SK-N-SH treated with all-trans-retinoic acid at 6 μM for 48 hours (cell line): ENCODE data around the gene NTSR1.

Source experiments
- ATAC-seq: fragments of 200-7000 bp; cut with Tn5 transposase; 3 replicates; pipeline ENCODE4 v1.9.1; 2020; ENCODE audit warnings: mild to moderate bottlenecking, moderate library complexity
- ARNTL ChIP-seq: fragments of 450-650 bp; formaldehyde crosslinking; IDR thresholded peaks from 2 replicates; pipeline ENCODE4 v1.5.0; 2020; ENCODE audit warnings: low read depth, mild to moderate bottlenecking, moderate library complexity, borderline replicate concordance
- BACH2 ChIP-seq: fragments of 250-450 bp; sonication (Bioruptor Pico); IDR thresholded peaks from 2 replicates; pipeline ENCODE4 v1.9.0; 2021; ENCODE audit warnings: mild to moderate bottlenecking, borderline replicate concordance
- CSRNP3 ChIP-seq: fragments of 250-450 bp; sonication (Bioruptor Pico); IDR thresholded peaks from 2 replicates; pipeline ENCODE4 v1.5.1; 2021; ENCODE audit warnings: mild to moderate bottlenecking, moderate library complexity
- ESRRG ChIP-seq: fragments of 250-450 bp; sonication (Bioruptor Pico); IDR thresholded peaks from 2 replicates; pipeline ENCODE4 v1.6.1; 2021; ENCODE audit warnings: mild to moderate bottlenecking
- GLIS3 ChIP-seq: fragments of 250-450 bp; sonication (Bioruptor Pico); IDR thresholded peaks from 2 replicates; pipeline ENCODE4 v1.5.0; 2020; ENCODE audit warnings: mild to moderate bottlenecking, moderate library complexity
- OSR1 ChIP-seq: fragments of 250-450 bp; sonication (Bioruptor Pico); IDR thresholded peaks from 2 replicates; pipeline ENCODE4 v1.8.0; 2022; ENCODE audit warnings: moderate library complexity, mild to moderate bottlenecking, inconsistent platforms
- PPARA ChIP-seq: fragments of 250-450 bp; sonication (Bioruptor Pico); IDR thresholded peaks from 2 replicates; pipeline ENCODE4 v1.5.0; 2020; ENCODE audit warnings: mild to moderate bottlenecking, borderline replicate concordance
- RARB ChIP-seq: fragments of 250-450 bp; sonication (Bioruptor Pico); IDR thresholded peaks from 2 replicates; pipeline ENCODE4 v1.8.0; 2021; ENCODE audit warnings: mild to moderate bottlenecking, moderate library complexity
- SNAI2 ChIP-seq: fragments of 250-450 bp; sonication (Bioruptor Pico); IDR thresholded peaks from 2 replicates; pipeline ENCODE4 v1.5.0; 2020; ENCODE audit warnings: mild to moderate bottlenecking, moderate library complexity
- TOX ChIP-seq: fragments of 250-450 bp; sonication (Bioruptor Pico); IDR thresholded peaks from 2 replicates; pipeline ENCODE4 v1.8.0; 2021; ENCODE audit warnings: mild to moderate bottlenecking, moderate library complexity, borderline replicate concordance
- TSHZ2 ChIP-seq: fragments of 250-450 bp; sonication (Bioruptor Pico); IDR thresholded peaks from 2 replicates; pipeline ENCODE4 v1.5.0; 2020; ENCODE audit warnings: mild to moderate bottlenecking, moderate library complexity
- ZC3H10 ChIP-seq: fragments of 250-450 bp; sonication (Bioruptor Pico); IDR thresholded peaks from 2 replicates; pipeline ENCODE4 v1.5.1; 2021; ENCODE audit warnings: mild to moderate bottlenecking, moderate library complexity
- ZFP30 ChIP-seq: fragments of 450-650 bp; formaldehyde crosslinking; IDR thresholded peaks from 2 replicates; pipeline ENCODE4 v1.5.0; 2022; ENCODE audit warnings: mild to moderate bottlenecking, moderate library complexity
- ZNF565 ChIP-seq: fragments of 450-650 bp; formaldehyde crosslinking; conservative IDR thresholded peaks from 2 replicates; pipeline ENCODE4 v1.5.0; 2020; ENCODE audit warnings: low read depth, mild to moderate bottlenecking, moderate library complexity
- ZNF70 ChIP-seq: fragments of 450-650 bp; formaldehyde crosslinking; IDR thresholded peaks from 2 replicates; pipeline ENCODE4 v1.5.0; 2020; ENCODE audit warnings: mild to moderate bottlenecking, moderate library complexity
- TF ChIP-seq, protein P1 (sequence below): fragments of 250-450 bp; sonication (Bioruptor Pico); IDR thresholded peaks from 2 replicates; pipeline ENCODE4 v1.8.0; 2020; ENCODE audit warnings: mild to moderate bottlenecking, moderate library complexity, borderline replicate concordance
- TF ChIP-seq, protein P2 (sequence below): fragments of 250-450 bp; sonication (Bioruptor Pico); IDR thresholded peaks from 2 replicates; pipeline ENCODE4 v1.8.0; 2021; ENCODE audit warnings: low read depth, mild to moderate bottlenecking, moderate library complexity, borderline replicate concordance
- TF ChIP-seq, protein P3 (sequence below): fragments of 250-450 bp; sonication (Bioruptor Pico); IDR thresholded peaks from 2 replicates; pipeline ENCODE4 v1.5.1; 2020; ENCODE audit warnings: low read depth, mild to moderate bottlenecking, moderate library complexity

Gene NTSR1

GRCh38 chr20:62741191-62741691 is 32.6 kb downstream of the NTSR1 start (continued):
- TF ChIP-seq BACH2 (CRISPR knock-in tag) (no peak), ZC3H10 (CRISPR knock-in tag) (no peak), GLIS3 (CRISPR knock-in tag) (no peak), ARNTL (no peak)
- TF ChIP-seq, protein P1, sequence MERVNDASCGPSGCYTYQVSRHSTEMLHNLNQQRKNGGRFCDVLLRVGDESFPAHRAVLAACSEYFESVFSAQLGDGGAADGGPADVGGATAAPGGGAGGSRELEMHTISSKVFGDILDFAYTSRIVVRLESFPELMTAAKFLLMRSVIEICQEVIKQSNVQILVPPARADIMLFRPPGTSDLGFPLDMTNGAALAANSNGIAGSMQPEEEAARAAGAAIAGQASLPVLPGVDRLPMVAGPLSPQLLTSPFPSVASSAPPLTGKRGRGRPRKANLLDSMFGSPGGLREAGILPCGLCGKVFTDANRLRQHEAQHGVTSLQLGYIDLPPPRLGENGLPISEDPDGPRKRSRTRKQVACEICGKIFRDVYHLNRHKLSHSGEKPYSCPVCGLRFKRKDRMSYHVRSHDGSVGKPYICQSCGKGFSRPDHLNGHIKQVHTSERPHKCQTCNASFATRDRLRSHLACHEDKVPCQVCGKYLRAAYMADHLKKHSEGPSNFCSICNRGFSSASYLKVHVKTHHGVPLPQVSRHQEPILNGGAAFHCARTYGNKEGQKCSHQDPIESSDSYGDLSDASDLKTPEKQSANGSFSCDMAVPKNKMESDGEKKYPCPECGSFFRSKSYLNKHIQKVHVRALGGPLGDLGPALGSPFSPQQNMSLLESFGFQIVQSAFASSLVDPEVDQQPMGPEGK: no peak

GRCh38 chr20:62741701-62742491 is 33.3 kb downstream of the NTSR1 start:
- no peak for ATAC-seq
- TF ChIP-seq, protein P2, sequence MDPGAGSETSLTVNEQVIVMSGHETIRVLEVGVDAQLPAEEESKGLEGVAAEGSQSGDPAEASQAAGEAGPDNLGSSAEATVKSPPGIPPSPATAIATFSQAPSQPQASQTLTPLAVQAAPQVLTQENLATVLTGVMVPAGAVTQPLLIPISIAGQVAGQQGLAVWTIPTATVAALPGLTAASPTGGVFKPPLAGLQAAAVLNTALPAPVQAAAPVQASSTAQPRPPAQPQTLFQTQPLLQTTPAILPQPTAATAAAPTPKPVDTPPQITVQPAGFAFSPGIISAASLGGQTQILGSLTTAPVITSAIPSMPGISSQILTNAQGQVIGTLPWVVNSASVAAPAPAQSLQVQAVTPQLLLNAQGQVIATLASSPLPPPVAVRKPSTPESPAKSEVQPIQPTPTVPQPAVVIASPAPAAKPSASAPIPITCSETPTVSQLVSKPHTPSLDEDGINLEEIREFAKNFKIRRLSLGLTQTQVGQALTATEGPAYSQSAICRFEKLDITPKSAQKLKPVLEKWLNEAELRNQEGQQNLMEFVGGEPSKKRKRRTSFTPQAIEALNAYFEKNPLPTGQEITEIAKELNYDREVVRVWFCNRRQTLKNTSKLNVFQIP (CRISPR knock-in tag): no peak
- TF ChIP-seq PPARA (CRISPR knock-in tag) (no peak), TSHZ2 (CRISPR knock-in tag) (no peak), GLIS3 (CRISPR knock-in tag) (no peak), OSR1 (CRISPR knock-in tag) (no peak), RARB (CRISPR knock-in tag) (no peak), CSRNP3 (CRISPR knock-in tag) (no peak), BACH2 (CRISPR knock-in tag) (no peak), ZFP30 (CRISPR knock-in tag) (no peak), TOX (CRISPR knock-in tag) (no peak), ZNF565 (CRISPR knock-in tag) (no peak), ESRRG (CRISPR knock-in tag) (no peak), ZNF70 (no peak), SNAI2 (CRISPR knock-in tag) (no peak), ZC3H10 (CRISPR knock-in tag) (no peak)
- TF ChIP-seq, protein P1: no peak
- TF ChIP-seq, protein P3, sequence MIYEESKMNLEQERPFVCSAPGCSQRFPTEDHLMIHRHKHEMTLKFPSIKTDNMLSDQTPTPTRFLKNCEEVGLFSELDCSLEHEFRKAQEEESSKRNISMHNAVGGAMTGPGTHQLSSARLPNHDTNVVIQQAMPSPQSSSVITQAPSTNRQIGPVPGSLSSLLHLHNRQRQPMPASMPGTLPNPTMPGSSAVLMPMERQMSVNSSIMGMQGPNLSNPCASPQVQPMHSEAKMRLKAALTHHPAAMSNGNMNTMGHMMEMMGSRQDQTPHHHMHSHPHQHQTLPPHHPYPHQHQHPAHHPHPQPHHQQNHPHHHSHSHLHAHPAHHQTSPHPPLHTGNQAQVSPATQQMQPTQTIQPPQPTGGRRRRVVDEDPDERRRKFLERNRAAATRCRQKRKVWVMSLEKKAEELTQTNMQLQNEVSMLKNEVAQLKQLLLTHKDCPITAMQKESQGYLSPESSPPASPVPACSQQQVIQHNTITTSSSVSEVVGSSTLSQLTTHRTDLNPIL (CRISPR knock-in tag): no peak
- TF ChIP-seq, all 23 proteins: peak for 0
